Right renal cortex interstitium (tissue), 3 donors: Measurements from ENCODE around the gene AXIN1. TPM values are rescaled to one million over a fixed set of nuclear protein-coding genes. Genes with fewer than 3 reads are reported as not detected.

ENCODE experiments used
- DNase-seq, 3 donors: peaks; one replicate each; pipeline ENCODE4 v3.0.0-alpha.2; 2013; ENCODE audit warnings: low read depth in 3 of 3, low spot score in 2 of 3
- polyA plus RNA-seq, 3 donors: library from polyadenylated mRNA; unstranded; fragments of 120-200 nt; gene quantifications; one replicate each; pipeline ENCODE4 v1.2.1, GENCODE V29; 2013; ENCODE audit not compliant: insufficient read length in 3 of 3

The AXIN1 gene
- polyA plus RNA-seq, 3 donors, result 15.2 to 17.0 (median 15.5) TPM

DNA sequence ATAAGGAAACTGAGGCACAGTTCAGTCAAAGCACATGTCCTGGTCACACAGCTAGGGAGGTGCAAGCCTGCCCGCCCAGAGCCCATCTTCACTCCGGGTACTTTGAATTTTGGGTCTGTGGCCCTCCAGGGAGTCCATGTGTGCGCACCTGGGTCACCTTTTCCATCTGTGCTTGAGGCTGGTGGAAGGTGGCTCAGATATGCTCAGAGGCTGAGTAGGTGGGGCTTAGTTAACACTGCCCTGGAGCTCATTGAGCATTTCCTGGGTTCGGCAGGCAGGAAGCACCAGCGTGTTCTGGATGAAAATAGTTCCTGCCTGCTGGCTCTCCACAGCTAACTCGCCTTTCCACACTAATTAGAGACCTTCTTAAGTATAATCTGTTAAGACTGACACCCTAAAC, 98.7 kb downstream of the AXIN1 start:
- DNase-seq, result no peak

DNA sequence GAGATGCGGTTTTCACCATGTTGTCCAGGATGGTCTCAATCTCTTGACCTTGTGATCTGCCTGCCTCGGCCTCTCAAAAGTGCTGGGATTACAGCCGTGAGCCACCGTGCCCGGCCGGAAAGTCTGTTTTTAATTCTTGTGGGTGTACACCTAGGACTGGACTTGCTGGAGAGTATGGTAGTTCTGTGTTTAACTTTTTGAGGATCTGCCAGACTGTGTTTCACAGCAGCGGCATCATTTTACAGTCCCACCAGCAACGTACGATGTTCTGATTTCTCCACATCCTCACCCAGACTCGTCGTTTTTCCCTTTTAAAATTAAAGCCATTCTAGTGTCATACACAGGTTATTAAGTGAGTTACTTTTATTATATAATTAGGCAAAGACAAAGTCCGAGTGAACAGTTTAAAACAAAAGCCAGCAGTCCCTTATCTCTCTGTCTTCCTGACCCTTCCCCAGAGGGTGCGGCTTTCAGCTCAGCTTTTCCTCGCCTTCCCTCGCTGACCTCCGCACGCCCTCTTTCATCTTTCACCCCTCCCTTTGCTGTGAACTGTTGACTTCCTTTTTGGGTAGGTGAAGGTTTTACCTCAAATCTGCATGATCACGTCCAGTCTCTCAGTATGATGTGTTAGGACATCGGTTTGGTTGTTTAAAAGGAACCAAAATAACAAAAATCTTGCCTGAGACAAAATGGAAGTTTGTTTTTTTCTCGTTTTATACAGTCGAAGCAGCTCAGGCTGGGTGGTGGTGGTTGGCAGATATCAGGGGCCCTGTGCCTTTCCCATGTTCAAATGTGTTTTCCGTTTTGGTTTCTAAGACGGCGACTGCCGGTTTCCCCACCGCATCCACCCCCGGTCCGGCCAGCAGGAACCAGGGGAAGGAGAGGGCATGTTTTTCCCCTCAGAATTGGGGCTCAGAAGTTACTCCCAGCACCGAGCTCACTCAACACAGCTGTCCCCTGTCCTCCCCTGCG, 99.9 kb downstream of the AXIN1 start:
- DNase-seq, result no peak

DNA sequence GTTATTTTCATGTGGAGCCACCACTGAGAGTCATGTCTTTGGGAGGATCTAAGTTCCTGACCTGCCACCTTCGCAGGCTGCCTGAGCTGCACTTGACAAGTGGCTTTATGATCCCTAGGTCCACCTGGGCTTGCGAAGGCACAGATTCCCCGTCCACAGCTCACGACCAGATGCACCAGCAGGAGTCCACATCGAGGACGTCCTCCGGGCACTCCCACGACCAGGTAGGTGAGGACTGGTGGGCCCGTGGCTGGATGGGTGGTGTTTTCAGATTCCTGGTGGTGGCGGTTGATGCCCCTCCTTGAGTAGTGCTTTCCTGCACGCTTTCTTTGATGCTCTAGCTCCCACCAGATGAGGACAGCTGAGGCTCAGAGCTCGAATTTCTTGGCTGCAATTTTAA, 103.1 kb downstream of the AXIN1 start:
- no peak for DNase-seq

DNA sequence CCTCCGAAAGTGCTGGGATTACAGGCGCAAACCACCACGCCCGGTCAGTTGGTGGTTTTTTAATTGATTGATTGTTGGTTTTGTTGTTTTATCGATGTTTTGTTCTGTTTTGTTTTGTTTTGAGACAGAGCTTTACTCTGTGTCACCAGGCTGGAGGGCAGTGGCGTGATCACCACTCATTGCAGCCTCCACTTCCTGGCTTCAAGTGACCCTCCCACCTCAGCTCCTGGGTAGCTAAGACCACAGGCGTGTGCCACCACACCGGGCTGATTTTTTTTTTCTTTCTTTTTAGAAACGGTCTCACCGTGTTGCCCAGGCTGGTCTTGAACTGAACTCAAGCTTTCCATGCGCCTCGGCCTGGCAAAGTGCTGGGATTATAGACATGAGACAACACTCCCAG, 105.5 kb downstream of the AXIN1 start:
- no peak for DNase-seq

DNA sequence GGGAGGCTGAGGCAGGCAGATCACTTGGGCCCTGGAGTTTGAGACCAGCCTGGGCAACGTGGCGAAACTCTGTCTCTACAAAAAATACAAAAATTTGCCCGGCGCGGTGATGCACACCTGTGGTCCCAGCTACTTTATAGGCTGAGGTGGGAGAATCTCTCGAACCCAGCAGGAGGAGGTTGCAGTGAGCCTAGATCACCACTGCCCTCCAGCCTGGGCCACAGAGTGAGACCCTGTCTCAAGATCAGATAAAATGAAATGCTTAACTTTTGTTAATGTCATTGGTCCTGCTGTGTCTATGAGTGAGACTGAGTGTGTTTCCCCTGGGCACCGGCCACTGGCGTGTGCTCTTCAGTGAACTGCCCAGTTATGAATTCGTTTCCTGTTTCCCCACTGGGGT, 107.4 kb downstream of the AXIN1 start:
- DNase-seq, result no peak

DNA sequence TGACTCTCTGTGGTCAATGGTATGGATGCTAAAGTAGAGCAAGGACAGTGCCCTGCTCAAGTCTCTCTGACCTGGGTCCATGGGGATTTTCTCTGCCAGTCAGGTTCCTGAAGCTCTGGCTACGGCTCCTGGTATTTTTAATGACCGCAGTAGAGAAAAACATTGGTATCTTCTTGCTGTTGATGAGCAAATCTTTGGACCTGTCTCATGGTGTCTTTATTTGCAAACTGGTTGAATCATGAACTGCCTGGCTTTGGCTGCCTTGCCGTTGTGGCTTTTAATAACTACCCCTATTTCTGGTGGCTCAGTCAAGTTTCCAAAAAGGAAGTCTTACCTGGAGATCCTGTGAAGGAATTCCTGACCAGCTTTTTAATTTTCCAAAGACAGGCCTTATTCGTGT, 109.2 kb downstream of the AXIN1 start:
- no peak for DNase-seq

DNA sequence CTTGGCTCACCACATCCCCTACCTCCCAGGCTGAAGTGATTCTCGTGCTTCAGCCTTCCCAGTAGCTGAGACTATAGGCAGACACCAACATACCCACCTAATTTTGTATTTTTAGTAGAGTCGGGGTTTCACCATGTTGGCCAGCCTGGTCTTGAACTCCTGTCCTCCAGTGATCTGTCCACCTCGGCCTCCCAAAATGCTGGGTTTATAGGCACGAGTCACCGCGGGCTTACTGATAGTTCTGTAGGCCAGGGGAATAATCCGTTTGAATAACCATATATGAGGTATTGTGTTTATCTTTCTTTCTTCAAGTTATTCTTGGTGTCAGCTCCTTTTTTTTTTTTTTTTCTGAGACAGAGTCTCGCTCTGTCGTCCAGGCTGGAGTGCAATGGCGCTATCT, 110.2 kb downstream of the AXIN1 start:
- no peak for DNase-seq

DNA sequence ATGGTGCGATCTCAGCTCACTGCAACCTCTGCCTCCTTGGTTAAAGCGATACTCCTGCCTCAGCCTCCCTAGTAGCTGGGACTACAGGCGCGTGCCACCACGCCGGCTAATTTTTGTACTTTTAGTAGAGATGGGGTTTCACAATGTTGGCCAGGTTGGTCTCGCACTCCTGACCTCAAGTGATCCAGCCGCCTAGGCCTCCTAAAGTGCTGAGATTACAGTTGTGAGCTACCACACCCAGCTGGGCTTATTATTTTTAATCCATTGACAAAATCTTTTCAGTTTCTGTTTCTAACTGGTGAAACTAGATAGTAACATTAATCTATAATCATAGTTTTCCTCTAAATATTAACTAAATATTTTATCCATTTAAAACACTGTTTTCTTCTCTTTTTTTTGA, 112.0 kb downstream of the AXIN1 start:
- DNase-seq, result no peak

DNA sequence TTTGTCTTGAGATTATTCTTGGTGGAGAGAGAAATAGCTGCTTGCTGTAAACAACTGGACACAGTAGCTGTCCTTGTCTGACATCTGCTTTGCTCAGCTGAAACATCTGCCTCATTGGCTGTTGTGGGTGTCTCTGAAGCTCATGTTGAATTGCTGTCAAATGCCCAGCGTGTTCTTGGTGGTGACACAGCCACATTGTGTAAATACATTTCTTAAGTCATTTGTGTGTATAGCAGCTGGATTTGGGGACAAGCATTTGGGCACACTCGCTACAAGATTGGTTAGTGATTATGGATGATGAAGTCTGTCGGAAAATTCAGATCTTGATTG, 112.6 kb downstream of the AXIN1 start:
- DNase-seq, result no peak

Other genes starting within 250 kb of the AXIN1 start
- 10 to 100 TPM; 24.8 to 29.8 (median 24.9) TPM for gene NPRL3, start 214.1 kb downstream of the AXIN1 start, polyA plus RNA-seq
- 1 to 10 TPM in 2 of 3 donors, under 1 TPM in 1; 0.98 to 3.1 (median 1.1) TPM for gene HBZ, start 200.1 kb downstream of the AXIN1 start, polyA plus RNA-seq
- gene HBM, start 186.7 kb downstream of the AXIN1 start, polyA plus RNA-seq, result 1 to 10 TPM; 1.7 to 4.0 (median 3.5) TPM
- 100 to 1,000 TPM; 754 to 948 (median 905) TPM for gene HBA2, start 179.8 kb downstream of the AXIN1 start, polyA plus RNA-seq
- gene HBA1, start 176.0 kb downstream of the AXIN1 start, polyA plus RNA-seq, result 100 to 1,000 TPM; 505 to 589 (median 544) TPM
- under 1 TPM; 0.31 to 0.67 (median 0.39) TPM for gene HBQ1, start 172.3 kb downstream of the AXIN1 start, polyA plus RNA-seq
- 100 to 1,000 TPM; 103 to 129 (median 117) TPM for gene LUC7L, start 123.3 kb downstream of the AXIN1 start, polyA plus RNA-seq
- 10 to 100 TPM; 64.6 to 77.8 (median 64.6) TPM for gene FAM234A, start 117.9 kb downstream of the AXIN1 start, polyA plus RNA-seq
- gene RGS11, start 76.8 kb downstream of the AXIN1 start, polyA plus RNA-seq, result 1 to 10 TPM in 2 of 3 donors, under 1 TPM in 1; 0.44 to 1.1 (median 1.0) TPM
- 1 to 10 TPM; 1.5 to 2.6 (median 2.5) TPM for gene ARHGDIG, start 72.1 kb downstream of the AXIN1 start, polyA plus RNA-seq
- 1 to 10 TPM in 2 of 3 donors, under 1 TPM in 1; 0.49 to 1.4 (median 1.1) TPM for gene PDIA2, start 69.6 kb downstream of the AXIN1 start, polyA plus RNA-seq
- 10 to 100 TPM; 58.9 to 70.6 (median 61.9) TPM for gene MRPL28, start 17.8 kb upstream of the AXIN1 start, polyA plus RNA-seq
- gene PGAP6, start 29.3 kb upstream of the AXIN1 start, polyA plus RNA-seq, result 10 to 100 TPM; 53.9 to 75.4 (median 66.1) TPM
- 100 to 1,000 TPM in 2 of 3 donors, 10 to 100 TPM in 1; 95.3 to 124 (median 109) TPM for gene NME4, start 44.5 kb upstream of the AXIN1 start, polyA plus RNA-seq
- 10 to 100 TPM; 15.7 to 28.3 (median 21.6) TPM for gene DECR2, start 49.2 kb upstream of the AXIN1 start, polyA plus RNA-seq
- 10 to 100 TPM; 65.2 to 95.2 (median 81.0) TPM for gene RAB11FIP3, start 72.9 kb upstream of the AXIN1 start, polyA plus RNA-seq
- gene CAPN15, start 175.0 kb upstream of the AXIN1 start, polyA plus RNA-seq, result 10 to 100 TPM; 18.2 to 19.8 (median 18.2) TPM
- 1 to 10 TPM; 7.4 to 8.6 (median 7.5) TPM for gene PRR35, start 207.7 kb upstream of the AXIN1 start, polyA plus RNA-seq
- 1 to 10 TPM; 6.4 to 6.9 (median 6.6) TPM for gene NHLRC4, start 214.3 kb upstream of the AXIN1 start, polyA plus RNA-seq
- gene PIGQ, start 217.2 kb upstream of the AXIN1 start, polyA plus RNA-seq, result 10 to 100 TPM; 49.8 to 55.6 (median 50.4) TPM
- gene RAB40C, start 237.3 kb upstream of the AXIN1 start, polyA plus RNA-seq, result 10 to 100 TPM; 12.7 to 16.6 (median 14.4) TPM